Activated CD8-positive, alpha-beta memory T cell treated with anti-CD3 and anti-CD28 coated beads, Interleukin-2, amount 10 ng/mL, durations not matched to agents 7 days and 5 days (primary cell): Measurements from ENCODE around the gene PKMYT1. TPM values are rescaled to one million over a fixed set of nuclear protein-coding genes. Genes with fewer than 3 reads are reported as not detected.

ENCODE experiments used
- ATAC-seq: fragments of 150-1000 bp; cut with Tn5 transposase; one replicate; pipeline ENCODE4 v1.10.0; 2021; ENCODE audit warnings: moderate library complexity
- CTCF ChIA-PET: fragments of 350-600 bp; sonication (Branson Sonifier 250); formaldehyde crosslinking; loops from one replicate; lab custom pipeline; 2021; ENCODE audit warnings: antibody characterized with exemption; lab: Charles Lee
- DNase-seq: peaks from one replicate; pipeline ENCODE4 v3.0.0-alpha.2; 2020
- H3K27ac Mint-ChIP-seq: one replicate; pipeline ENCODE4 v1.8.0; 2021; ENCODE audit warnings: mild to moderate bottlenecking, mixed read lengths
- H3K27me3 Mint-ChIP-seq: one replicate; pipeline ENCODE4 v1.8.0; 2021; ENCODE audit warnings: mixed read lengths
- H3K36me3 Mint-ChIP-seq: one replicate; pipeline ENCODE4 v1.8.0; 2021; ENCODE audit warnings: mild to moderate bottlenecking, mixed read lengths
- H3K4me1 Mint-ChIP-seq: one replicate; pipeline ENCODE4 v1.8.0; 2021; ENCODE audit warnings: mixed read lengths
- H3K4me3 Mint-ChIP-seq: one replicate; pipeline ENCODE4 v1.8.0; 2021; ENCODE audit warnings: mild to moderate bottlenecking, moderate library complexity, mixed read lengths
- H3K9me3 Mint-ChIP-seq: one replicate; pipeline ENCODE4 v1.8.0; 2022; ENCODE audit warnings: low read depth, mixed read lengths
- total RNA-seq, 2 experiments: library from RNA; stranded (reverse); gene quantifications; one replicate each; pipeline ENCODE4 v1.2.3, GENCODE V29; 2021

The PKMYT1 gene
- total RNA-seq, 2 experiments from 2014 or later: 146 to 199 TPM

- DNase-seq: no peak
- Mint-ChIP-seq H3K27ac (no peak overlapping the region), H3K9me3 (no peaks in the 10 kb centered on the region), H3K27me3 (peaks cover 8% of the 10 kb centered on the region), H3K4me1 (peaks cover 20% of the 10 kb centered on the region), H3K36me3 (peaks cover 1% of the 10 kb centered on the region), H3K4me3 (no peak overlapping the region)
- no peak for ATAC-seq
- CTCF ChIA-PET: interaction anchor here (3.6 kb wide), 1 partner anchor 16 kb away, joined by 21 read pairs; the partner anchor contains the start of gene PAQR4
Measured at GRCh38 chr16:2985462-2985861, 5.2 kb upstream of the PKMYT1 start.

GRCh38 chr16:2983706-2984136 is 3.5 kb upstream of the PKMYT1 start:
- no peak overlapping the region for H3K4me3 Mint-ChIP-seq
- CTCF ChIA-PET: interaction anchor here (0.9 to 3.6 kb wide), 5 partner anchors 14 to 146 kb away, joined by 3 to 21 read pairs (median 3); partner anchors contain the start of gene PAQR4
- ATAC-seq: peak; percentile 38
- H3K27ac Mint-ChIP-seq: no peak overlapping the region
- peaks cover 4% of the 10 kb centered on the region for H3K27me3 Mint-ChIP-seq
- H3K4me1 Mint-ChIP-seq: peaks cover 23% of the 10 kb centered on the region
- peaks cover 1% of the 10 kb centered on the region for H3K36me3 Mint-ChIP-seq
- H3K9me3 Mint-ChIP-seq: no peaks in the 10 kb centered on the region
- peak; percentile 81 for DNase-seq

GRCh38 chr16:2982402-2982801 is 2.2 kb upstream of the PKMYT1 start:
- H3K4me3 Mint-ChIP-seq: no peak overlapping the region
- CTCF ChIA-PET: interaction anchor here (0.7 to 3.6 kb wide), 11 partner anchors 13 to 94 kb away, joined by 3 to 21 read pairs (median 4); partner anchors contain the start of genes PAQR4 and TNFRSF12A
- peaks cover 7% of the 10 kb centered on the region for H3K36me3 Mint-ChIP-seq
- no peak for DNase-seq
- ATAC-seq: no peak
- peaks cover 30% of the 10 kb centered on the region for H3K4me1 Mint-ChIP-seq
- H3K27ac Mint-ChIP-seq: peak overlapping the region; percentile 31
- no peaks in the 10 kb centered on the region for H3K9me3 Mint-ChIP-seq
- H3K27me3 Mint-ChIP-seq: peaks cover 4% of the 10 kb centered on the region

- DNase-seq (no peak), ATAC-seq (no peak)
- Mint-ChIP-seq H3K9me3 (no peaks in the 10 kb centered on the region), H3K27me3 (peaks cover 4% of the 10 kb centered on the region), H3K36me3 (peaks cover 13% of the 10 kb centered on the region), H3K4me3 (peak overlapping the region; percentile 93), H3K27ac (peak overlapping the region; percentile 38), H3K4me1 (peaks cover 33% of the 10 kb centered on the region)
- CTCF ChIA-PET: interaction anchor here (0.7 to 3.6 kb wide), 11 partner anchors 12 to 114 kb away, joined by 3 to 28 read pairs (median 6); partner anchors contain the start of genes KREMEN2, PAQR4 and TNFRSF12A
Measured at GRCh38 chr16:2981899-2982250, 1.6 kb upstream of the PKMYT1 start.

GRCh38 chr16:2981177-2981898 is 1.1 kb upstream of the PKMYT1 start:
- H3K4me3 Mint-ChIP-seq: peak overlapping the region; percentile 93
- peak overlapping the region; percentile 86 for H3K27ac Mint-ChIP-seq
- DNase-seq (no peak), ATAC-seq (no peak)
- peaks cover 33% of the 10 kb centered on the region for H3K4me1 Mint-ChIP-seq
- H3K9me3 Mint-ChIP-seq: no peaks in the 10 kb centered on the region
- H3K36me3 Mint-ChIP-seq: peaks cover 14% of the 10 kb centered on the region
- CTCF ChIA-PET: interaction anchor here (0.7 to 3.3 kb wide), 13 partner anchors 12 to 113 kb away, joined by 3 to 28 read pairs (median 4); partner anchors contain the start of genes KREMEN2, PAQR4 and TNFRSF12A
- peaks cover 4% of the 10 kb centered on the region for H3K27me3 Mint-ChIP-seq

GRCh38 chr16:2979669-2980226 is 498 bp downstream of the PKMYT1 start:
- Mint-ChIP-seq H3K36me3 (peaks cover 15% of the 10 kb centered on the region), H3K4me1 (peaks cover 33% of the 10 kb centered on the region), H3K4me3 (peak overlapping the region; percentile 93), H3K9me3 (no peaks in the 10 kb centered on the region), H3K27me3 (peaks cover 4% of the 10 kb centered on the region), H3K27ac (peak overlapping the region; percentile 85)
- peak; percentile 14 for ATAC-seq
- CTCF ChIA-PET: interaction anchor here (1.2 to 3.3 kb wide), 7 partner anchors 10 to 150 kb away, joined by 3 to 28 read pairs (median 6); partner anchors contain the start of genes PAQR4 and TNFRSF12A
- peak; percentile 60 for DNase-seq

- Mint-ChIP-seq H3K27ac (no peak overlapping the region), H3K27me3 (peaks cover 3% of the 10 kb centered on the region), H3K4me3 (no peak overlapping the region), H3K9me3 (no peaks in the 10 kb centered on the region), H3K4me1 (peaks cover 25% of the 10 kb centered on the region), H3K36me3 (peaks cover 22% of the 10 kb centered on the region)
- no peak for DNase-seq
- ATAC-seq: no peak
- CTCF ChIA-PET: interaction anchor here (1.1 to 1.3 kb wide), 3 partner anchors 10 to 26 kb away, joined by 3 to 8 read pairs (median 4); no protein-coding TSS in a partner anchor
Measured at GRCh38 chr16:2977440-2977839, 2.8 kb downstream of the PKMYT1 start.

GRCh38 chr16:2976673-2977072 is 3.6 kb downstream of the PKMYT1 start:
- Mint-ChIP-seq H3K36me3 (peaks cover 24% of the 10 kb centered on the region), H3K4me1 (peaks cover 26% of the 10 kb centered on the region), H3K9me3 (no peaks in the 10 kb centered on the region), H3K27ac (no peak overlapping the region), H3K4me3 (no peak overlapping the region), H3K27me3 (no peaks in the 10 kb centered on the region)
- CTCF ChIA-PET: no interaction called here
- DNase-seq: no peak
- no peak for ATAC-seq

- ATAC-seq (no peak), DNase-seq (no peak)
- Mint-ChIP-seq H3K9me3 (no peaks in the 10 kb centered on the region), H3K27me3 (no peaks in the 10 kb centered on the region), H3K4me1 (peaks cover 24% of the 10 kb centered on the region), H3K36me3 (peaks cover 25% of the 10 kb centered on the region), H3K27ac (no peak overlapping the region), H3K4me3 (no peak overlapping the region)
- CTCF ChIA-PET: no interaction called here
Measured at GRCh38 chr16:2976201-2976600, 4.0 kb downstream of the PKMYT1 start.

- Mint-ChIP-seq H3K27me3 (no peaks in the 10 kb centered on the region), H3K4me3 (no peak overlapping the region), H3K9me3 (no peaks in the 10 kb centered on the region), H3K4me1 (peaks cover 27% of the 10 kb centered on the region), H3K36me3 (peaks cover 26% of the 10 kb centered on the region), H3K27ac (no peak overlapping the region)
- CTCF ChIA-PET: interaction anchor here (1.0 kb wide), 1 partner anchor 12 kb away, joined by 3 read pairs; no protein-coding TSS in a partner anchor
- no peak for DNase-seq
- ATAC-seq: no peak
Measured at GRCh38 chr16:2975161-2975795, 5.0 kb downstream of the PKMYT1 start.

GRCh38 chr16:2974319-2975056 is 5.8 kb downstream of the PKMYT1 start:
- no peak for ATAC-seq
- no peak for DNase-seq
- CTCF ChIA-PET: interaction anchor here (1.0 kb wide), 1 partner anchor 11 kb away, joined by 3 read pairs; no protein-coding TSS in a partner anchor
- no peaks in the 10 kb centered on the region for H3K27me3 Mint-ChIP-seq
- no peak overlapping the region for H3K27ac Mint-ChIP-seq
- peaks cover 26% of the 10 kb centered on the region for H3K4me1 Mint-ChIP-seq
- no peak overlapping the region for H3K4me3 Mint-ChIP-seq
- H3K36me3 Mint-ChIP-seq: peaks cover 26% of the 10 kb centered on the region
- H3K9me3 Mint-ChIP-seq: no peaks in the 10 kb centered on the region

- CTCF ChIA-PET: interaction anchor here (2.2 kb wide), 1 partner anchor 55 kb away, joined by 10 read pairs; no protein-coding TSS in a partner anchor
- H3K27me3 Mint-ChIP-seq: no peaks in the 10 kb centered on the region
- H3K4me1 Mint-ChIP-seq: peaks cover 25% of the 10 kb centered on the region
Measured at GRCh38 chr16:2973605-2974318, 6.5 kb downstream of the PKMYT1 start.

More at GRCh38 chr16:2973605-2974318, 6.5 kb downstream of the PKMYT1 start:
- Mint-ChIP-seq H3K27ac (no peak overlapping the region), H3K36me3 (peaks cover 26% of the 10 kb centered on the region), H3K9me3 (no peaks in the 10 kb centered on the region), H3K4me3 (no peak overlapping the region)
- DNase-seq (no peak), ATAC-seq (no peak)
